Mammary epithelial cell (primary cell): Measurements from ENCODE around the gene RAI14.

Experiments
- CTCF ChIP-seq, 2 donors: IDR thresholded peaks in 1 of 2; conservative IDR thresholded peaks in 1 of 2; 2 replicates each; pipeline ENCODE4 v1.5.1; 2011 to 2012; ENCODE audit warnings: inconsistent platforms in 2 of 2, low read length in 2 of 2, mild to moderate bottlenecking in 2 of 2, control low read depth in 1 of 2, low read depth in 1 of 2; ENCODE audit not compliant: insufficient read depth in 1 of 2; ENCODE audit errors: extremely low read depth in 1 of 2
- EZH2 ChIP-seq: IDR thresholded peaks from 2 replicates; pipeline ENCODE4 v1.6.1; 2012; ENCODE audit warnings: low read length, inconsistent platforms, borderline replicate concordance

GRCh38 chr5:34651791-34652190 lies 4.3 kb upstream of the RAI14 start:
- TF ChIP-seq CTCF (conservative IDR thresholded peaks at IDR 0.05 in 1 of 2, IDR thresholded peaks at IDR 0.05 in 1 of 2; ENCODE audit: extremely low read depth in 1 of 2, insufficient read depth in 1 of 2, low read depth in 1 of 2, low read length in 2 of 2) (no peak), EZH2 (no peak)
